G401 (cell line): ENCODE measurements around the gene MOSPD3. TPM values are rescaled to one million over a fixed set of nuclear protein-coding genes. Genes with fewer than 3 reads are reported as not detected.

Experiments used
- DNase-seq: peaks from one replicate; pipeline ENCODE4 v3.0.0-alpha.2; 2015; ENCODE audit warnings: low spot score
- in situ Hi-C: cut with HindIII; loops from 2 replicates; pipeline ENCODE4 v1.10.0; 2016; ENCODE audit warnings: low sequenced_read_pairs, mixed read lengths
- total RNA-seq: library from RNA; depleted of rRNA; stranded (reverse); fragments of >200 nt; shearing (Covaris generic); gene quantifications from 2 replicates; pipeline ENCODE4 v1.2.3, GENCODE V29; 2014

Gene MOSPD3
- total RNA-seq, 1 experiment from 2014 or later: 52.9 TPM

- no peak for DNase-seq
- in situ Hi-C loops: no loop called here
These were observed 37.8 kb upstream of the MOSPD3 start for GRCh38 chr7:100574362-100575205.

DNA sequence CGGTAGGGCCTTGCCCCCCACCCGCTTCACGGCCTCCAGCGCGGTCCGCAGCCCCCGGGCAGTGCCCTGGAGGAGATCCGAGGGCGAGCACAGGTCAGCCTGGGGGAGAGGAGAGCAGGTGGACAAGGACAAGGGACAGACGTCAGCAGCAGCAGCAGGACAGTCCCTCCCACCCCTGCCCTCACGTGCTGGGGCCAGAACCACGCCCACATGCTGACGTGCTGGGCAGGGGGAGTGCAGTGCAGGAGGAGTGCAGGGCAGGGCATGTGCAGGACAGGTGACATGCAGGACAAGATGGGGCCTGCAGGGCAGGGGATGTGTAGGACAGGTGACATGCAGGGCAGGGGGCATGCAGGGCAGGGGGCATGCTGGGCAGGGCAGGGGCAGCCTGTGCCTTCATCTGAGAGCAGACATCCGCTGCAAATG lies 37.1 kb upstream of the MOSPD3 start:
- DNase-seq: no peak
- in situ Hi-C loops: no loop called here

GRCh38 chr7:100575746-100576383 lies 36.5 kb upstream of the MOSPD3 start:
- in situ Hi-C loops: no loop called here

GRCh38 chr7:100576384-100576993 lies 35.9 kb upstream of the MOSPD3 start:
- no peak for DNase-seq
- in situ Hi-C loops: no loop called here

More at GRCh38 chr7:100575746-100576383, 36.5 kb upstream of the MOSPD3 start:
- no peak for DNase-seq

GRCh38 chr7:100577103-100577502 lies 35.2 kb upstream of the MOSPD3 start:
- no peak for DNase-seq
- in situ Hi-C loops: no loop called here

GRCh38 chr7:100577507-100577906 lies 34.8 kb upstream of the MOSPD3 start:
- DNase-seq: no peak
- in situ Hi-C loops: no loop called here

DNA sequence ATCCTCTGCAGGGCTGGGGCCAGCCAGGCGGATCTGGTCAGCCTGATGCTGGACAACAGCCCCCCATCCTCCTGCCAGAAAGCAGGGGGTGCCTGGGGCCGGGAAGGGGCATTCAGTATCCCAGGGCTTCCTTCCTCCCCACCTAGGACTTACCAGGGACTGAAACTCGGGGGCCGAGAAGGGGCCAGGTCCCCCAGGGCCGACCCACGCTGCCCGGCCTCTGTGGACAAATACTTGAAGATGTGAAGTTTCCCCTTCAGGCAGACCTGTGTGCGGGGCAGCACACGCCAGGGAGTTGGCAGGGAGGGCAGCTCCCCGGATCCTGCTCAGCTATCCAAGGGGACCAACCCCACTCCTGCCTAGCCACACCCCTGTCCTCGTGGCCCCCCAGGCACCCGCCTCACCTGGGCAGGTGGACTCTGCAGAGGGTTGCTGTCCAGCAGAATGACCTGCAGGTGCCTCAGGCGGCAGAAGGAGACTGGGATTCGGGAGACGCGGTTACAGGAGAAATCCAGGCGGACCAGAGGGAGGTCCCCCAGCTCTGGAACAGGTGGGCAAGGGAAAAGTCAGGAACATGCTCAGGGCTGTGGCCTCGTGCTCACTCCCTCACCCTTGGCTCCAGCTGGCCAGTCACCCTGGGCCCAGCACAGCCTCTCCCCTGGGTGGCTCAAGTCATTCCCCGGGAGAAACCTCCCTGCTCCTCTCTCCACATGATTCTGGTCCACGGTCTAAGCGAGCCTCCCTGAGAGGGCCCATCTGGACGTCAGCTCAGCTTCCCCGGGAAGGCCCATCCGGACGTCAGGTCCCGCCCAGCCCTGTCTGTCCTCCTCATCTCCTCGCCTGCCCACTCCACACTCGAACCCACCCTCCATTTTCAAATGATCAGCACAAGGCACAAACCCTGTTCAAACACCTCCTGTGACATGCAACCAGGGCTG lies 33.8 kb upstream of the MOSPD3 start:
- in situ Hi-C loops: no loop called here
- no peak for DNase-seq

DNA sequence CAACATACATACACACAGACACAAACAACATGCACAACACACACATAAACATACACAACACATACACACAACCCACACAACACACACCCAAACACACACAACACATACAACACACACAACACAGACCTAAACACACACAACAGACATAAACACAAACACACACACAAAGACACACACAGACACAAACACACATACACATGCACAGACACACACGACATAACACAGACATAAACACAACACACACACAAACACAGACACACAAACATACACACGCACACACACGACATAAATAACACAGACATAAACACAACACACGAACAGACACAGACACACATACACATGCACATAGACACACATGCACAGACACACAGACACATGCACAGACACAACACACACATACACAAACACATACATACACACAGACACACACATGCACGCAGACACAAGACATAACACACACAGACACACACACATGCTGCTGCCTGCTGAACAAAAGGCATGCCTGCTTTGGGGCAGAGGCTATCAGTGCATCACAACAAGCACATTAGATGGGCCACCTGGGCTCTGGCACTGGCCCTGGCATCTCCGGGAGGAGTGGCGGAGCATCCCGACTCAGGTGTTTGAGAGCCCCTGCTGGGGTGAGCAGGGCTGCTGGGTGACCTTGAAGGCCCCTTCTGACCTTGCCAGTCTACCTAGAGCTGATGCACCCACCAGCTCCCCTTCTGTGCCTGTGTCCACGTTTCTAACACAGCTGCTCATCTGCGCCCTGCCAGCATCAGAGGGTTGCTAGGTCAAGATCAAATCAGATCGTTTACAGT lies 31.7 kb upstream of the MOSPD3 start:
- in situ Hi-C loops: no loop called here
- DNase-seq: no peak

DNA sequence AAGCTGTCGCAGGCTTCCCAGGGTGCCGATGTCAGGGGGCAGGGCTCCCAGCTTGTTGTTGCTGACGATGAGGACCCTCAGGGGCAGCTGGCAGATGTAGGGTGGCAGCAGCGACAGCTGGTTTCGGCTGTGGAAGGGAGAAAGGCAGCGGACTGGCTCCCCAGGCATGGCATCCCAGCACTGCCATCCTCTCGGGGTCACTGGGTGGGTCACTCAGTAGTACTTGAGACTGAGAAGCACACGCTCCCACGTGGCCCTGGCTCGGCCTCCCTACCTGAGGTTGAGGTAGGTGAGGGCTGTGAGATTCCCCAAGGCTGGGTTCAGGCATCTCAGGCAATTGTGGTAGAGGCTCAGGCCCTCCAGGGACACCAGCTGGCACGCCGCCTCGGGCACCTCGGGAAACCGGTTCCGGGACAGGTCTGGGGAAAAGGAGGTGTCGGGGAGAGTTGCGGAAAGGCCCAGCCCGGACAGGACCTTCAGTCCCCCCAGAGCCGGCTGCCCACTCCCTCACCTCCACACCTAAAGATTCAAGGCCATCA lies 30.2 kb upstream of the MOSPD3 start:
- in situ Hi-C loops: no loop called here
- DNase-seq: no peak

- in situ Hi-C loops: no loop called here
- DNase-seq: no peak
These were observed 29.7 kb upstream of the MOSPD3 start for GRCh38 chr7:100582650-100583049.

GRCh38 chr7:100583132-100584053 lies 28.9 kb upstream of the MOSPD3 start:
- DNase-seq: no peak
- in situ Hi-C loops: no loop called here

- in situ Hi-C loops: no loop called here
- DNase-seq: no peak
These were observed 28.2 kb upstream of the MOSPD3 start for GRCh38 chr7:100584054-100584682.

DNA sequence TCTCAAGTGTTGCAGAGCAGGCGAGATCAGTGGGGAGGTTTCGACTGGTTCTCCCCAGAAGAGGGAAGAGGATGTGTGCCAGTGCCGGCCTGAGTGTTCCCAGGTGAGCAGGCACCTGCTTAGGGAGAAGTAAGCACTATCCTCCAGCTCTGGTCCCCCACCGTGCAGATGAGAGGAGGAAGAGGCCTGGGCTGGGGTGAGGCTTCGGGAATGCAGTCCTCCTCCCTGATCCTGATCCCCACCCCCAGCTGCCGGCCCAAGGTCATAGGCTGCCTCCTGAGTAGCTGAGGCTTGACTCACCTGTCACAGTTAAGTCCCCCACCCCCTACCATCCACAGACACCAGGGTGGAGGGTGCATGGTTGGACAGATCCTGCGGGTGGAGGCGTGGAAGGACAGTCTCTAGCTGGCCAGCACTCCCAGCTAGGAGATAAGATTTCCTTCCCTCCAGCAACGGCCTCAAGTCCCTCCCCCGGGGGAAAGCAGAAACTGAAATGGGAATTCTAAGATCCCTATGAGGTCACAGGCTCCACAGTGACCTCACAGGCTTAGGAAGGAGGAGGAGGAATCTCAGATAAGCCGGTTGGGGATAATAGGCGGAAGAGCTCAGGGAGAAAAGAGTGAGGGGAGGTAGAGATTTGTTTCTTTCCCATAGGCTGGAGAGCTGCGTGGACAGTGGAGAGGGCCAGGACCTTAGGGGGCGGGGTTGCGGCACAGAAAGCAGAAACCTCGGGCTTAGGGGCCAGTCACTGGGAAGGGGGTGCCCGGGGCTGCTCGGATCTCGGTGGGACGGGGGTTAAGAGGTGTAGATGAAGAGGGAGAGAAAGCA lies 27.4 kb upstream of the MOSPD3 start:
- DNase-seq: peak; percentile 25
- in situ Hi-C loops: no loop called here

DNA sequence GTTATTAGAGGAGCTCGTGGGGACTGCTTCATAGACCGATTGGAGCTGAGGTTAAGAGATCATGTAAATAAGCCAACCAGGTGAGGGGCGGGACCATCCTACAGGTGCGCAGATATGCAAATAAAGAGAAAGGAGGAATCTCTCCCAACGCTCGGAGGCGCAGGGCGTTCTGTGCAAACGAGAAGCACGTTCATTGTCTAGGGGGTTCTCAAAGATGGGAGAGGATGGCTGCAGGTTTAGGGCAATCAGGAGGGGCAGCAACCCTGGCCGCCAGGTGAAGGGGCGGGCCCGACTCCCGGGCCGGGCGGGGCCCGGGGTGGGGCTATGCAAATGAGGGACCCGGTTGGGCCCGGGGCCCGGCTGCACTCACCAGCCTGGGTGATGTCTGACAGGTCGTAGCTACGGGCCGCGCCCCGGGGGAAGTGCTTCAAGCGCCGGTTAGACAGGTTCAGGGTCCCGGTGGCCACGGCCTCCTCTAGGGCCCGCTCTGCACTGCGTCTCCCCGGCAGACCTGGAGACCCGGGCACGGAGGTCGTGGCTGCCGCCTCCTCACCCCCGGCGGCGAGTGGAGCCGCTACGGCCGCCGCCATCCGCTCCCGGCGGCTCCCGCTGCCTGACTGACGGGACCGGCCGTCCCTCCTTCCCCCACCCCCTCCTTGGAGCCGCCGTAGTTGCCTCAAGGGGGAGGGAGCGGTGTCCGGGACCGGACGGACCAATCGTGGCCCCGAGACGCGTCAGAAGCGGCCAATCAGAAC lies 26.7 kb upstream of the MOSPD3 start, which contains the start of gene LRCH4:
TSS of gene LRCH4 (minus strand) at position 619 of the 755 bp plus-strand sequence. CDS start at position 590, 29 bp downstream.
- in situ Hi-C loops: no loop called here
- DNase-seq: peak; percentile 66
